HEK293 (cell line): ENCODE results near the gene SGCG.

ENCODE experiments used
- CTCF ChIA-PET: fragments of 350-600 bp; formaldehyde crosslinking; extraction: SDS; loops from one replicate; lab custom pipeline; 2021; ENCODE audit warnings: antibody characterized with exemption; lab: Yijun Ruan, JAX
- POLR2A ChIA-PET: fragments of 300-600 bp; formaldehyde crosslinking; extraction: SDS; loops from one replicate; lab custom pipeline; 2020; ENCODE audit warnings: antibody characterized with exemption, inconsistent platforms; lab: Yijun Ruan, JAX
- H3K27ac ChIP-seq: fragments of 200-500 bp; sonication (Bioruptor generic); 2 replicates; pipeline ENCODE4 v1.5.1; 2014; ENCODE audit warnings: low read depth, low read length, control low read depth, inconsistent platforms; ENCODE audit errors: extremely low read depth
- H3K36me3 ChIP-seq, 2 experiments: fragments of 200-500 bp in 1 of 2; sonication (Bioruptor generic) in 1 of 2; 1 replicate in 1 of 2; 2 replicates in 1 of 2; pipeline ENCODE4 v1.5.1; 2014 to 2017; ENCODE audit warnings: inconsistent platforms in 2 of 2, low read length in 2 of 2; ENCODE audit not compliant: control insufficient read depth in 2 of 2, insufficient read depth in 1 of 2
- H3K4me1 ChIP-seq: fragments of 200-500 bp; sonication (Bioruptor generic); 2 replicates; pipeline ENCODE4 v1.5.1; 2014; ENCODE audit warnings: mild to moderate bottlenecking, low read length, inconsistent platforms; ENCODE audit not compliant: control insufficient read depth, insufficient read depth
- H3K4me3 ChIP-seq: 2 replicates; pipeline ENCODE4 v1.5.1; 2011; ENCODE audit warnings: low read depth, mild to moderate bottlenecking, control low read depth, low read length, moderate library complexity
- H3K9me3 ChIP-seq: fragments of 200-500 bp; sonication (Bioruptor generic); 2 replicates; pipeline ENCODE4 v1.5.1; 2014; ENCODE audit warnings: low read depth, low read length, inconsistent platforms; ENCODE audit not compliant: control insufficient read depth, insufficient read depth
- HOXD13 ChIP-seq: sonication (generic); formaldehyde crosslinking; IDR thresholded peaks from 2 replicates; pipeline ENCODE4 v1.8.0; 2022; ENCODE audit warnings: missing genetic modification reagents, borderline replicate concordance
- ZBTB48 ChIP-seq: fragments of 450-650 bp; formaldehyde crosslinking; IDR thresholded peaks from 2 replicates; pipeline ENCODE4 v1.5.1; 2016; ENCODE audit warnings: missing biosample characterization, missing genetic modification characterization
- ZNF140 ChIP-seq: fragments of 450-650 bp; formaldehyde crosslinking; IDR thresholded peaks from 2 replicates; pipeline ENCODE4 v1.5.1; 2016; ENCODE audit warnings: missing biosample characterization, missing genetic modification characterization
- ZNF23 ChIP-seq: fragments of 450-650 bp; formaldehyde crosslinking; IDR thresholded peaks from 2 replicates; pipeline ENCODE4 v1.5.1; 2016; ENCODE audit warnings: missing biosample characterization, missing genetic modification characterization, borderline replicate concordance
- ZNF654 ChIP-seq: fragments of 450-650 bp; formaldehyde crosslinking; IDR thresholded peaks from 2 replicates; pipeline ENCODE4 v1.5.1; 2016; ENCODE audit warnings: low read depth, missing biosample characterization, missing genetic modification characterization
- TF ChIP-seq, protein P1 (sequence below): fragments of 450-650 bp; formaldehyde crosslinking; IDR thresholded peaks from 2 replicates; pipeline ENCODE4 v1.5.1; 2016; ENCODE audit warnings: missing biosample characterization, missing genetic modification characterization, borderline replicate concordance
- TF ChIP-seq, protein P2 (sequence below): fragments of 450-650 bp; formaldehyde crosslinking; IDR thresholded peaks from 2 replicates; pipeline ENCODE4 v1.5.1; 2016; ENCODE audit warnings: missing biosample characterization, missing genetic modification characterization
- TF ChIP-seq, protein P3 (sequence below): fragments of 450-650 bp; formaldehyde crosslinking; IDR thresholded peaks from 2 replicates; pipeline ENCODE4 v1.5.1; 2017; ENCODE audit warnings: missing biosample characterization, mild to moderate bottlenecking, missing genetic modification characterization, moderate library complexity
- TF ChIP-seq, protein P4 (sequence below): fragments of 450-650 bp; formaldehyde crosslinking; IDR thresholded peaks from 2 replicates; pipeline ENCODE4 v1.5.1; 2017; ENCODE audit warnings: missing biosample characterization, missing genetic modification characterization
- TF ChIP-seq, protein P5 (sequence below): fragments of 450-650 bp; formaldehyde crosslinking; IDR thresholded peaks from 2 replicates; pipeline ENCODE4 v1.5.1; 2016; ENCODE audit warnings: missing biosample characterization, missing genetic modification characterization
- TF ChIP-seq, protein P6 (sequence below): fragments of 450-650 bp; formaldehyde crosslinking; IDR thresholded peaks from 2 replicates; pipeline ENCODE4 v1.5.1; 2016; ENCODE audit warnings: missing biosample characterization, missing genetic modification characterization
- TF ChIP-seq, protein P7 (sequence below): sonication (generic); formaldehyde crosslinking; IDR thresholded peaks from 2 replicates; pipeline ENCODE4 v1.8.1; 2022; ENCODE audit warnings: mild to moderate bottlenecking, moderate library complexity, missing genetic modification reagents

Gene SGCG

DNA sequence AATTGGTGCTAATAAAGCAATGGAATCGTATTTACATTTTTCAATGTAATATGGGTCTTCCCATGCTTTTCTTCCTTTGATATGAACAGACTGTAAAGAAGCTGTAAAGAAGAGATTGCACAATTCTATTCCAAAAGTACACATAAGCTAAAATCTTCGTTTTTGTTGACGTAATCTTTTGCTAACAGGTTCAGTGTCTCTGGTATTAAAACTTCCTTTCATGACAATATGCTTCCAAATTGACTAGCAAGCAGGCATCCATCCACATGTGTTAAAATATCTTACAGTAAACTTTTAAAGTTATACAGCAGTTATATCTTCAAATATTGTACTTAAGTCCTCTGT lies 19.3 kb upstream of the SGCG start:
- Histone ChIP-seq H3K4me1 (no peaks in the 10 kb centered on the region), H3K27ac (no peak overlapping the region), H3K4me3 (no peak overlapping the region), H3K36me3 (no peaks in the 10 kb centered on the region), H3K9me3 (no peaks in the 10 kb centered on the region)
- CTCF ChIA-PET, result interaction anchor here (0.9 to 1.2 kb wide), 2 partner anchors 84 to 360 kb away, joined by 3 read pairs; no protein-coding TSS in a partner anchor
- POLR2A ChIA-PET, result no interaction called here
- TF ChIP-seq, protein P1, sequence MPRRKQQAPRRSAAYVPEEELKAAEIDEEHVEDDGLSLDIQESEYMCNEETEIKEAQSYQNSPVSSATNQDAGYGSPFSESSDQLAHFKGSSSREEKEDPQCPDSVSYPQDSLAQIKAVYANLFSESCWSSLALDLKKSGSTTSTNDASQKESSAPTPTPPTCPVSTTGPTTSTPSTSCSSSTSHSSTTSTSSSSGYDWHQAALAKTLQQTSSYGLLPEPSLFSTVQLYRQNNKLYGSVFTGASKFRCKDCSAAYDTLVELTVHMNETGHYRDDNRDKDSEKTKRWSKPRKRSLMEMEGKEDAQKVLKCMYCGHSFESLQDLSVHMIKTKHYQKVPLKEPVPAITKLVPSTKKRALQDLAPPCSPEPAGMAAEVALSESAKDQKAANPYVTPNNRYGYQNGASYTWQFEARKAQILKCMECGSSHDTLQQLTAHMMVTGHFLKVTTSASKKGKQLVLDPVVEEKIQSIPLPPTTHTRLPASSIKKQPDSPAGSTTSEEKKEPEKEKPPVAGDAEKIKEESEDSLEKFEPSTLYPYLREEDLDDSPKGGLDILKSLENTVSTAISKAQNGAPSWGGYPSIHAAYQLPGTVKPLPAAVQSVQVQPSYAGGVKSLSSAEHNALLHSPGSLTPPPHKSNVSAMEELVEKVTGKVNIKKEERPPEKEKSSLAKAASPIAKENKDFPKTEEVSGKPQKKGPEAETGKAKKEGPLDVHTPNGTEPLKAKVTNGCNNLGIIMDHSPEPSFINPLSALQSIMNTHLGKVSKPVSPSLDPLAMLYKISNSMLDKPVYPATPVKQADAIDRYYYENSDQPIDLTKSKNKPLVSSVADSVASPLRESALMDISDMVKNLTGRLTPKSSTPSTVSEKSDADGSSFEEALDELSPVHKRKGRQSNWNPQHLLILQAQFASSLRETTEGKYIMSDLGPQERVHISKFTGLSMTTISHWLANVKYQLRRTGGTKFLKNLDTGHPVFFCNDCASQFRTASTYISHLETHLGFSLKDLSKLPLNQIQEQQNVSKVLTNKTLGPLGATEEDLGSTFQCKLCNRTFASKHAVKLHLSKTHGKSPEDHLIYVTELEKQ (tag by site-specific recombination), result no peak
- TF ChIP-seq, protein P2, sequence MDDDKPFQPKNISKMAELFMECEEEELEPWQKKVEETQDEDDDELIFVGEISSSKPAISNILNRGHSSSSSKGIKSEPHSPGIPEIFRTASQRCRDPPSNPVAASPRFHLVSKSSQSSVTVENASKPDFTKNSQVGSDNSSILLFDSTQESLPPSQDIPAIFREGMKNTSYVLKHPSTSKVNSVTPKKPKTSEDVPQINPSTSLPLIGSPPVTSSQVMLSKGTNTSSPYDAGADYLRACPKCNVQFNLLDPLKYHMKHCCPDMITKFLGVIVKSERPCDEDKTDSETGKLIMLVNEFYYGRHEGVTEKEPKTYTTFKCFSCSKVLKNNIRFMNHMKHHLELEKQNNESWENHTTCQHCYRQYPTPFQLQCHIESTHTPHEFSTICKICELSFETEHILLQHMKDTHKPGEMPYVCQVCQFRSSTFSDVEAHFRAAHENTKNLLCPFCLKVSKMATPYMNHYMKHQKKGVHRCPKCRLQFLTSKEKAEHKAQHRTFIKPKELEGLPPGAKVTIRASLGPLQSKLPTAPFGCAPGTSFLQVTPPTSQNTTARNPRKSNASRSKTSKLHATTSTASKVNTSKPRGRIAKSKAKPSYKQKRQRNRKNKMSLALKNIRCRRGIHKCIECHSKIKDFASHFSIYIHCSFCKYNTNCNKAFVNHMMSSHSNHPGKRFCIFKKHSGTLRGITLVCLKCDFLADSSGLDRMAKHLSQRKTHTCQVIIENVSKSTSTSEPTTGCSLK, result no peak
- TF ChIP-seq, protein P3, sequence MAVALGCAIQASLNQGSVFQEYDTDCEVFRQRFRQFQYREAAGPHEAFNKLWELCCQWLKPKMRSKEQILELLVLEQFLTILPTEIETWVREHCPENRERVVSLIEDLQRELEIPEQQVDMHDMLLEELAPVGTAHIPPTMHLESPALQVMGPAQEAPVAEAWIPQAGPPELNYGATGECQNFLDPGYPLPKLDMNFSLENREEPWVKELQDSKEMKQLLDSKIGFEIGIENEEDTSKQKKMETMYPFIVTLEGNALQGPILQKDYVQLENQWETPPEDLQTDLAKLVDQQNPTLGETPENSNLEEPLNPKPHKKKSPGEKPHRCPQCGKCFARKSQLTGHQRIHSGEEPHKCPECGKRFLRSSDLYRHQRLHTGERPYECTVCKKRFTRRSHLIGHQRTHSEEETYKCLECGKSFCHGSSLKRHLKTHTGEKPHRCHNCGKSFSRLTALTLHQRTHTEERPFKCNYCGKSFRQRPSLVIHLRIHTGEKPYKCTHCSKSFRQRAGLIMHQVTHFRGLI (tag by site-specific recombination), result no peak
- TF ChIP-seq, protein P4, sequence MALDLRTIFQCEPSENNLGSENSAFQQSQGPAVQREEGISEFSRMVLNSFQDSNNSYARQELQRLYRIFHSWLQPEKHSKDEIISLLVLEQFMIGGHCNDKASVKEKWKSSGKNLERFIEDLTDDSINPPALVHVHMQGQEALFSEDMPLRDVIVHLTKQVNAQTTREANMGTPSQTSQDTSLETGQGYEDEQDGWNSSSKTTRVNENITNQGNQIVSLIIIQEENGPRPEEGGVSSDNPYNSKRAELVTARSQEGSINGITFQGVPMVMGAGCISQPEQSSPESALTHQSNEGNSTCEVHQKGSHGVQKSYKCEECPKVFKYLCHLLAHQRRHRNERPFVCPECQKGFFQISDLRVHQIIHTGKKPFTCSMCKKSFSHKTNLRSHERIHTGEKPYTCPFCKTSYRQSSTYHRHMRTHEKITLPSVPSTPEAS (tag by site-specific recombination), result no peak
- TF ChIP-seq HOXD13 (no peak), ZBTB48 (tag by site-specific recombination) (no peak)
- TF ChIP-seq, protein P5, sequence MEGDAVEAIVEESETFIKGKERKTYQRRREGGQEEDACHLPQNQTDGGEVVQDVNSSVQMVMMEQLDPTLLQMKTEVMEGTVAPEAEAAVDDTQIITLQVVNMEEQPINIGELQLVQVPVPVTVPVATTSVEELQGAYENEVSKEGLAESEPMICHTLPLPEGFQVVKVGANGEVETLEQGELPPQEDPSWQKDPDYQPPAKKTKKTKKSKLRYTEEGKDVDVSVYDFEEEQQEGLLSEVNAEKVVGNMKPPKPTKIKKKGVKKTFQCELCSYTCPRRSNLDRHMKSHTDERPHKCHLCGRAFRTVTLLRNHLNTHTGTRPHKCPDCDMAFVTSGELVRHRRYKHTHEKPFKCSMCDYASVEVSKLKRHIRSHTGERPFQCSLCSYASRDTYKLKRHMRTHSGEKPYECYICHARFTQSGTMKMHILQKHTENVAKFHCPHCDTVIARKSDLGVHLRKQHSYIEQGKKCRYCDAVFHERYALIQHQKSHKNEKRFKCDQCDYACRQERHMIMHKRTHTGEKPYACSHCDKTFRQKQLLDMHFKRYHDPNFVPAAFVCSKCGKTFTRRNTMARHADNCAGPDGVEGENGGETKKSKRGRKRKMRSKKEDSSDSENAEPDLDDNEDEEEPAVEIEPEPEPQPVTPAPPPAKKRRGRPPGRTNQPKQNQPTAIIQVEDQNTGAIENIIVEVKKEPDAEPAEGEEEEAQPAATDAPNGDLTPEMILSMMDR (tag by site-specific recombination), result no peak
- TF ChIP-seq, all 188 proteins: peak for 0

DNA sequence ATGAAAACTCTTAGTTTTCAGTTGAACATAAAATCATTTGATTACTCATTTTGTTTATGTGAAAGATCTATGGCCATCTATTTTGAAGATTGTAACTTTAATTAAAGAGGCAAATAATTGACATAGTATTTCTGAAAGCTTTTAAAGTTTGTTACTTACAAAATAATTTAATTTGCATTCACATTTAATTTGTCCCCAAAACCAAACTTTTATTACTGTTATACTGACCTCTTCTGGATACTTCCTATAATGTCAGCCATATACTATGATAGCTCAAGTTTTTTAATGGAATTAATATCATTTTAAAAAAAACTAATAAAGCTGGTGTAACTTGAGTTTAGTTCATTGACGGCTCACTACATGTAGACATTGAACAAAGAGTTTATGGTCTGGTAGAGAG lies 4.9 kb upstream of the SGCG start:
- CTCF ChIA-PET, result interaction anchor here (0.6 to 0.8 kb wide), 2 partner anchors 8 to 374 kb away, joined by 4 read pairs; no protein-coding TSS in a partner anchor
- no peaks in the 10 kb centered on the region for H3K9me3 ChIP-seq
- no peaks in the 10 kb centered on the region for H3K36me3 ChIP-seq

More for the DNA sequence above, 4.9 kb upstream of the SGCG start:
- H3K4me1 ChIP-seq, result no peaks in the 10 kb centered on the region; the same call in 1 of the 2 replicates
- POLR2A ChIA-PET, result no interaction called here
- TF ChIP-seq ZNF654 (peak; percentile 21; the same call in 1 of the 2 replicates), ZNF140 (no peak), ZNF23 (tag by site-specific recombination) (no peak)
- TF ChIP-seq, protein P6, sequence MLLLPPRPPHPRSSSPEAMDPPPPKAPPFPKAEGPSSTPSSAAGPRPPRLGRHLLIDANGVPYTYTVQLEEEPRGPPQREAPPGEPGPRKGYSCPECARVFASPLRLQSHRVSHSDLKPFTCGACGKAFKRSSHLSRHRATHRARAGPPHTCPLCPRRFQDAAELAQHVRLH, result no peak
- TF ChIP-seq, protein P7, sequence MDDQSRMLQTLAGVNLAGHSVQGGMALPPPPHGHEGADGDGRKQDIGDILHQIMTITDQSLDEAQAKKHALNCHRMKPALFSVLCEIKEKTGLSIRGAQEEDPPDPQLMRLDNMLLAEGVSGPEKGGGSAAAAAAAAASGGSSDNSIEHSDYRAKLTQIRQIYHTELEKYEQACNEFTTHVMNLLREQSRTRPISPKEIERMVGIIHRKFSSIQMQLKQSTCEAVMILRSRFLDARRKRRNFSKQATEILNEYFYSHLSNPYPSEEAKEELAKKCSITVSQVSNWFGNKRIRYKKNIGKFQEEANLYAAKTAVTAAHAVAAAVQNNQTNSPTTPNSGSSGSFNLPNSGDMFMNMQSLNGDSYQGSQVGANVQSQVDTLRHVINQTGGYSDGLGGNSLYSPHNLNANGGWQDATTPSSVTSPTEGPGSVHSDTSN (CRISPR knock-in tag), result no peak
- TF ChIP-seq, all 188 proteins: peak for 1
- no peak overlapping the region for H3K27ac ChIP-seq
- H3K4me3 ChIP-seq, result no peak overlapping the region
